ENCODE results near the gene TEKT4. TPM values are rescaled to one million over a fixed set of nuclear protein-coding genes. Genes with fewer than 3 reads are reported as not detected.

Gene TEKT4, protein sequence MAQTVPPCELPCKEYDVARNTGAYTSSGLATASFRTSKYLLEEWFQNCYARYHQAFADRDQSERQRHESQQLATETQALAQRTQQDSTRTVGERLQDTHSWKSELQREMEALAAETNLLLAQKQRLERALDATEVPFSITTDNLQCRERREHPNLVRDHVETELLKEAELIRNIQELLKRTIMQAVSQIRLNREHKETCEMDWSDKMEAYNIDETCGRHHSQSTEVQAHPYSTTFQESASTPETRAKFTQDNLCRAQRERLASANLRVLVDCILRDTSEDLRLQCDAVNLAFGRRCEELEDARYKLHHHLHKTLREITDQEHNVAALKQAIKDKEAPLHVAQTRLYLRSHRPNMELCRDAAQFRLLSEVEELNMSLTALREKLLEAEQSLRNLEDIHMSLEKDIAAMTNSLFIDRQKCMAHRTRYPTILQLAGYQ
- total RNA-seq (2022; extraction: Qiagen RNA extraction; ENCODE audit: low read depth), result not detected in 5 replicates

DNA sequence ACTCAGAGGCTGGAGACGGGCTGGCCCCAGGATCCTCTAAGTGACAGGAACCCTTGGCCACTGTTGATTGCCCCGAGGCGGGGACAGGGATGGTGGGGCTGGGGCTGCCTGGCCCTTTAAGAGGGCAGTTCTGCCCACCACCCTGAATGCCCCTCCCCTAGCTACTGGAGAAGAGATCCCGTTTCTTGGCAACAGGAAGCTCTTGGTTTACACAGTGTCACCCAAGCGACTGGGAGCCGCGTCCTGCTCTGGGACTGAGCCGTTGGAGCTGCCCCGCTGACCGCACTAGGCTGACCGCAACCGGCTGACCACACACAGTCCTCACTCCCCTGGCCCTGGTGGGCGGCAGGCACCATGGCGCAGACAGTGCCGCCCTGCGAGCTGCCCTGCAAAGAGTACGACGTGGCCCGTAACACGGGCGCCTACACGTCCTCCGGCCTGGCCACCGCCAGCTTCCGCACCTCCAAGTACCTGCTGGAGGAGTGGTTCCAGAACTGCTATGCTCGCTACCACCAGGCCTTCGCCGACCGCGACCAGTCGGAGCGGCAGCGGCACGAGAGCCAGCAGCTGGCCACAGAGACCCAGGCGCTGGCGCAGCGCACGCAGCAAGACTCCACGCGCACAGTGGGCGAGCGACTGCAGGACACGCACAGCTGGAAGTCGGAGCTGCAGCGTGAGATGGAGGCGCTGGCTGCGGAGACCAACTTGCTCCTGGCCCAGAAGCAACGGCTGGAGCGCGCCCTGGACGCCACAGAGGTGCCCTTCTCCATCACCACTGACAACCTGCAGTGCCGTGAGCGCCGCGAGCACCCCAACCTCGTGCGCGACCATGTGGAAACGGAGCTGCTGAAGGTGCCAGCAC lies at the start of gene TEKT4:
TSS of gene TEKT4 (plus strand) at position 205 of the 862 bp plus-strand sequence. CDS start at position 355, 150 bp downstream.

Other genes with a start within 250 kb of the TEKT4 start
- not detected in 5 replicates for gene MAL, start 154.3 kb downstream of the TEKT4 start, total RNA-seq (2022; extraction: Qiagen RNA extraction; ENCODE audit: low read depth)